Cardiac muscle cell (in vitro differentiated cells and primary cell): ENCODE measurements around the gene CST1. TPM values are rescaled to one million over a fixed set of nuclear protein-coding genes. Genes with fewer than 3 reads are reported as not detected.
"Not testable (repeated sequence)": the region's sequence is repeated elsewhere in the genome, so short reads cannot be mapped to it uniquely, and the experiment has no call there.

ENCODE experiments used
- DNase-seq, 2 donors: peaks; one replicate each; pipeline versions ENCODE4 v3.0.0 to v3.0.0-alpha.2; 2010 to 2017; ENCODE audit warnings: low read depth in 1 of 2, low spot score in 1 of 2
- H3K27ac ChIP-seq: fragments of 200-600 bp; sonication (generic); 2 replicates; pipeline ENCODE4 v1.5.1; 2016
- H3K27me3 ChIP-seq: fragments of 200-600 bp; sonication (generic); 2 replicates; pipeline ENCODE4 v1.6.0; 2016; ENCODE audit warnings: control low read depth
- H3K36me3 ChIP-seq: fragments of 200-600 bp; sonication (generic); 2 replicates; pipeline ENCODE4 v1.5.1; 2016; ENCODE audit warnings: control low read depth
- H3K4me1 ChIP-seq: fragments of 200-600 bp; sonication (generic); 2 replicates; pipeline ENCODE4 v1.8.1; 2017; ENCODE audit warnings: low read depth, mild to moderate bottlenecking, mixed run types
- H3K4me3 ChIP-seq: fragments of 200-600 bp; sonication (generic); 2 replicates; pipeline ENCODE4 v1.5.1; 2016; ENCODE audit warnings: mild to moderate bottlenecking
- H3K9me3 ChIP-seq: fragments of 200-600 bp; sonication (generic); 2 replicates; pipeline ENCODE4 v1.5.1; 2017; ENCODE audit warnings: low read depth, mild to moderate bottlenecking, control low read depth
- CTCF ChIP-seq: IDR thresholded peaks from 2 replicates; pipeline ENCODE4 v1.5.1; 2012; ENCODE audit warnings: low read depth, mild to moderate bottlenecking, low read length
- polyA plus RNA-seq: library from polyadenylated mRNA; unstranded; fragments of >200 nt; fragmentation: Nextera tagmentation; extraction: Ambion mirVana; gene quantifications from 2 replicates; pipeline ENCODE4 v1.2.1, GENCODE V29; 2016
- total RNA-seq: library from RNA; depleted of rRNA; stranded (reverse); fragments of >200 nt; gene quantifications from 2 replicates; pipeline ENCODE4 v1.2.3, GENCODE V29; 2016

CST1 gene
- total and polyA plus RNA-seq, 2 experiments from 2014 or later: 1.2 TPM; not detected in 1

DNA sequence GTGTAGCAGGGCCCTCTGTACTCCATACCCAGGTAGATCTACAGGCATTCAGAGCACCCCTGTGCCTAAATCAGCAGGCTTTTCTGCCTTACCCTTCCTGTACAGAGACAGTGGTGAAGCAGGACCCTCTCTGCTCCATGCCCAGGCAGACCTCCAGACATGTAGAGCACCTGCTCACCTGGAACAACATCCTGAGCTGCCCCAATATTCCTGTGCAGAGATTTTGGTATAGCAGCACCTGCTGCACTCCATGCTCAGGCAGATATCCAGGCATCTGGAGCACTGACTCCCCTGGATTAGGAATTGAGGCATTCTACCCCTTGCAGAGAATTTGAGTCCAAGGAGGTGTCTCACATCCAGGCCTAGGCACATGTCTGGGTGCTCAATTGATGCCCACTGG lies 12.6 kb upstream of the CST1 start:
- Histone ChIP-seq H3K36me3 (no peaks in the 10 kb centered on the region), H3K9me3 (no peaks in the 10 kb centered on the region), H3K27ac (no peak overlapping the region), H3K4me1 (no peaks in the 10 kb centered on the region), H3K4me3 (no peak overlapping the region), H3K27me3 (no peaks in the 10 kb centered on the region)
- no peak for DNase-seq
- TF ChIP-seq CTCF: no peak

DNA sequence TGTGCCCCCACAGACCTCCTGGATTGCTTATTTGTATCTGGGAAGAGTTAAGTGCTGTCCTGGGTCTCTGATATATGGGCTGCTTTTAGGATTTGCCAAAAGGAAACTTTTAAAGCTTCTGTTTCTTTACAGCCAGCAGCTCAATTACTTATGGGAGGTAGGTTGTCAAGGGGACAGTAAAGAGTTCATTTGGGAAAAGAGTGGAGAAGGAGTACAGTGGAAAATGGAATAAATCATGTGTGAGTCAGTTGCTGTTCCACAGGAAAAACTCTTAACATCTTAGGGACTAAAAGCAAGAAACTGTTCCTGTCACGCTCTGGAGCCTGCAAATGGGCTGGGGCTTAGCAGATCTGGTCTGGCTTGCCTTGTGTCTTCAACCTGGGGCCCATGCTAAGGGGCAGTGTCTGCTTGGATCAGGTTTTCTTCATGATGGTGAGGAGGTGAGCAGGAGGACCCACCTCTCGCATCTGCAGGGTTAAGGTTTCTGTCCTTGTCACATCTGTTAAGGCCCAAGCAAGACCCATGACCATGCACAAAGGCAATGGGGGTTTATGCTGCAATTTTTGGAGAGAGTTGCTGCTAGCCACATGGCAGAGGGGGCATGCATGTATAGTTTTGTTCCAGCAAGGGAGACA lies 8.7 kb upstream of the CST1 start:
- no peak overlapping the region for H3K27ac ChIP-seq
- no peak overlapping the region for H3K4me3 ChIP-seq
- no peaks in the 10 kb centered on the region for H3K4me1 ChIP-seq
- DNase-seq: no peak
- TF ChIP-seq CTCF: no peak
- H3K36me3 ChIP-seq: no peaks in the 10 kb centered on the region
- no peaks in the 10 kb centered on the region for H3K27me3 ChIP-seq
- no peaks in the 10 kb centered on the region for H3K9me3 ChIP-seq

GRCh38 chr20:23756792-23757191 lies 6.1 kb upstream of the CST1 start:
- H3K27me3 ChIP-seq, H3K4me3 ChIP-seq, H3K4me1 ChIP-seq, H3K27ac ChIP-seq, H3K9me3 ChIP-seq, DNase-seq, H3K36me3 ChIP-seq: not testable (repeated sequence)

GRCh38 chr20:23755131-23755611 lies 4.4 kb upstream of the CST1 start:
- not testable (repeated sequence) for H3K27ac ChIP-seq, H3K27me3 ChIP-seq, H3K9me3 ChIP-seq, H3K4me3 ChIP-seq, H3K36me3 ChIP-seq, H3K4me1 ChIP-seq
- peak in 1 of 2 donors; percentile 37 for DNase-seq

DNA sequence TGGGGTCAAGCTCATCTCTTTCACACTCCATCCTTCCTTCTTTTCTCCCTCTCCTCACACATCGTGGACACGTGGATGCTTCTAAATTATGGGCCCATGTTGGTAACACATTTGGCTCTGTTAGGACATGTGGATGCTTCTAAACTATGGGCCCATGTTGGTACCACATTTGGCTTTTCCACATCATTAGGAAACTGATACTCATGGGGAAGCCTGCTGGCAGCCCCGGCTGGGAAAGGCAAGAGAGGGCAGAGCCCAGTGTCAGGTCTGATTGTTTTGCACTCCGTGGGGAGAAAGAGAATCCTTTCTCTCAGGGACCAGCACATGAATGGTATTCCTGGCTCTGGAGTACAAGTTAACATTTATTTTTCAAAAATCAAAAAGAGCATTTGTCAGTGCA lies 4.0 kb upstream of the CST1 start:
- no peaks in the 10 kb centered on the region for H3K4me1 ChIP-seq
- no peaks in the 10 kb centered on the region for H3K36me3 ChIP-seq
- H3K9me3 ChIP-seq: no peaks in the 10 kb centered on the region
- no peak for TF ChIP-seq CTCF
- no peak overlapping the region for H3K4me3 ChIP-seq
- no peak overlapping the region for H3K27ac ChIP-seq
- DNase-seq: no peak
- H3K27me3 ChIP-seq: no peaks in the 10 kb centered on the region

DNA sequence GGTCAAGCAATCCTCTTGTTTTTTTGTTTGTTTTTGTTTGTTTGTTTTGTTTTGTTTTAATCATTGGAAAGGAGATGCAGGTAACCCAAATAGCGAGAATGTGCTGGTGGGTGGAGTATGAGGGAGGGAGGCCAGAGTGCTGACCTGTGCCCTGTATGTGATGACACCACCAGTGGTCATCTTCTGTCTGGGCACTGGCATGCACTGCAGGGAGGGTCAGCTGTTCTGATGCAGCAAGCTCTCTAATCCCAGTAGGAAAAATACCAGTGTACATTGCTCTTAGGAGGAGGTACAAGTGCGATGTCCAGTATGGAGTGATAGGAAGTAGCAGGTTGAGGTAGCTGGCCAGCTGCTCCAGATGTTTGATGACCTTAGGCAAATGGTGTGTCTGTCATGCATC lies 2.9 kb upstream of the CST1 start:
- Histone ChIP-seq H3K36me3 (no peaks in the 10 kb centered on the region), H3K4me3 (no peak overlapping the region), H3K27me3 (no peaks in the 10 kb centered on the region), H3K4me1 (no peaks in the 10 kb centered on the region), H3K9me3 (no peaks in the 10 kb centered on the region), H3K27ac (no peak overlapping the region)
- TF ChIP-seq CTCF: no peak
- DNase-seq: no peak

- Histone ChIP-seq H3K4me1 (no peaks in the 10 kb centered on the region), H3K27me3 (no peaks in the 10 kb centered on the region), H3K4me3 (no peak overlapping the region), H3K36me3 (no peaks in the 10 kb centered on the region), H3K27ac (no peak overlapping the region), H3K9me3 (no peaks in the 10 kb centered on the region)
- no peak for DNase-seq
- no peak for TF ChIP-seq CTCF
These were observed 2.4 kb upstream of the CST1 start for GRCh38 chr20:23753194-23753548.
